ENCODE measurements around the gene BCL11A. TPM values are rescaled to one million over a fixed set of nuclear protein-coding genes. Genes with fewer than 3 reads are reported as not detected.

Gene BCL11A
- total RNA-seq, 1 donor from 2014 or later = 46.2 TPM

GRCh38 chr2:60416221-60417008 is 137.0 kb downstream of the BCL11A start:
- peak overlapping the region; percentile 3 for H3K4me3 Mint-ChIP-seq (ENCODE audit: low read depth)
- no peak overlapping the region for H3K27ac Mint-ChIP-seq
- peaks cover 2% of the 10 kb centered on the region for H3K36me3 Mint-ChIP-seq (ENCODE audit: insufficient read depth)
- DNase-seq (ENCODE audit: low spot score, unreplicated experiment) = no peak
- H3K9me3 Mint-ChIP-seq (ENCODE audit: low read depth) = peaks cover 10% of the 10 kb centered on the region
- H3K4me1 Mint-ChIP-seq (ENCODE audit: low read depth) = peaks cover 31% of the 10 kb centered on the region
- TF ChIP-seq, protein P1, sequence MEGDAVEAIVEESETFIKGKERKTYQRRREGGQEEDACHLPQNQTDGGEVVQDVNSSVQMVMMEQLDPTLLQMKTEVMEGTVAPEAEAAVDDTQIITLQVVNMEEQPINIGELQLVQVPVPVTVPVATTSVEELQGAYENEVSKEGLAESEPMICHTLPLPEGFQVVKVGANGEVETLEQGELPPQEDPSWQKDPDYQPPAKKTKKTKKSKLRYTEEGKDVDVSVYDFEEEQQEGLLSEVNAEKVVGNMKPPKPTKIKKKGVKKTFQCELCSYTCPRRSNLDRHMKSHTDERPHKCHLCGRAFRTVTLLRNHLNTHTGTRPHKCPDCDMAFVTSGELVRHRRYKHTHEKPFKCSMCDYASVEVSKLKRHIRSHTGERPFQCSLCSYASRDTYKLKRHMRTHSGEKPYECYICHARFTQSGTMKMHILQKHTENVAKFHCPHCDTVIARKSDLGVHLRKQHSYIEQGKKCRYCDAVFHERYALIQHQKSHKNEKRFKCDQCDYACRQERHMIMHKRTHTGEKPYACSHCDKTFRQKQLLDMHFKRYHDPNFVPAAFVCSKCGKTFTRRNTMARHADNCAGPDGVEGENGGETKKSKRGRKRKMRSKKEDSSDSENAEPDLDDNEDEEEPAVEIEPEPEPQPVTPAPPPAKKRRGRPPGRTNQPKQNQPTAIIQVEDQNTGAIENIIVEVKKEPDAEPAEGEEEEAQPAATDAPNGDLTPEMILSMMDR (IDR thresholded peaks at IDR 0.05; ENCODE audit: unreplicated experiment) = no peak
- H3K27me3 Mint-ChIP-seq = peaks cover 45% of the 10 kb centered on the region

- peaks cover 10% of the 10 kb centered on the region for H3K9me3 Mint-ChIP-seq (ENCODE audit: low read depth)
- H3K36me3 Mint-ChIP-seq (ENCODE audit: insufficient read depth) = peaks cover 2% of the 10 kb centered on the region
- peak overlapping the region; percentile 3 for H3K4me3 Mint-ChIP-seq (ENCODE audit: low read depth)
- peaks cover 45% of the 10 kb centered on the region for H3K27me3 Mint-ChIP-seq
- H3K27ac Mint-ChIP-seq = peak overlapping the region; percentile 29
- H3K4me1 Mint-ChIP-seq (ENCODE audit: low read depth) = peaks cover 35% of the 10 kb centered on the region
- no peak for DNase-seq (ENCODE audit: low spot score, unreplicated experiment)
- TF ChIP-seq, protein P1 (IDR thresholded peaks at IDR 0.05; ENCODE audit: unreplicated experiment) = no peak
Observed at GRCh38 chr2:60415814-60416213, 137.6 kb downstream of the BCL11A start.

GRCh38 chr2:60414495-60415138 is 138.8 kb downstream of the BCL11A start:
- no peak for DNase-seq (ENCODE audit: low spot score, unreplicated experiment)
- peaks cover 10% of the 10 kb centered on the region for H3K9me3 Mint-ChIP-seq (ENCODE audit: low read depth)
- TF ChIP-seq, protein P1 (IDR thresholded peaks at IDR 0.05; ENCODE audit: unreplicated experiment) = no peak
- H3K4me3 Mint-ChIP-seq (ENCODE audit: low read depth) = no peak overlapping the region
- peaks cover 2% of the 10 kb centered on the region for H3K36me3 Mint-ChIP-seq (ENCODE audit: insufficient read depth)
- peaks cover 45% of the 10 kb centered on the region for H3K4me1 Mint-ChIP-seq (ENCODE audit: low read depth)
- peaks cover 46% of the 10 kb centered on the region for H3K27me3 Mint-ChIP-seq
- peak overlapping the region; percentile 64 for H3K27ac Mint-ChIP-seq

GRCh38 chr2:60413814-60414168 is 139.7 kb downstream of the BCL11A start:
- no peak for DNase-seq (ENCODE audit: low spot score, unreplicated experiment)
- Mint-ChIP-seq H3K4me3 (ENCODE audit: low read depth) (no peak overlapping the region), H3K9me3 (ENCODE audit: low read depth) (peaks cover 10% of the 10 kb centered on the region), H3K27me3 (peaks cover 46% of the 10 kb centered on the region), H3K27ac (no peak overlapping the region), H3K4me1 (ENCODE audit: low read depth) (peaks cover 41% of the 10 kb centered on the region), H3K36me3 (ENCODE audit: insufficient read depth) (peaks cover 2% of the 10 kb centered on the region)
- TF ChIP-seq, protein P1 (IDR thresholded peaks at IDR 0.05; ENCODE audit: unreplicated experiment) = no peak

DNA sequence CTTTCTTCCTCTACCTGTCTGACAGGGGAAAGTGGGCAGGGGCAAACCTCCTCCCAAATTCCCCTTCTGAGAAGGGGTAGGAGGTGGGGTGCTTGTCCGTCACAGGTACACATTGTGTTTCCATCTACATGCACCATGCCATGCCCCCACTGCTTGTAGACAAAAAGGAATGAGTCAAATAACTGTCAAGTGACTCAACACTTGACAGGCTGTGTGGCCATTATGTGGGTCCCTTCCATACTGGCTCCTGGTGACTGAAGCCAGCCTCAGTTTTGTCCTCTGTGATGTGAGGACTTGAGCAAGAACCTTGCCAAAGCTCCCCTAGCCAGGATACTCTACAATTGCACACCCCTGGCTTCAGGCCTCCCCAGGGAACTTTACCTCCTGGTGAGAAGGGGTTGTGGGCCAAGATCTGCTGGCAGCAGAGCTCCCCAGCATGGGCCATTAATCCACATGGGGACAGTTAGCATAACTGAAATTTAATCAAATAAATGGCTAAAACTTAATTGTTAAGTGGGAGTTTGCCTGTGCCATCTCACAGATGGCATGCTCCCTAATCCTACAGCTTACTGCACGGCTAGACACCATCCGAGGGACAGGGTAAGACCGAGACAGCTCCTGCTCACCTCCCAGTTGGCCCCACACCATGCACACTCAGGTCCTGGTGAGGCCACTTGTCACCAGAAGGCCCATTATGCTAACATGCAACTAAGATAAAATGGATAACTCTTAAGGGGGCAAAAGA is 140.2 kb downstream of the BCL11A start:
- Mint-ChIP-seq H3K27me3 (peaks cover 41% of the 10 kb centered on the region), H3K9me3 (ENCODE audit: low read depth) (peaks cover 10% of the 10 kb centered on the region), H3K27ac (no peak overlapping the region), H3K4me3 (ENCODE audit: low read depth) (no peak overlapping the region), H3K36me3 (ENCODE audit: insufficient read depth) (peaks cover 2% of the 10 kb centered on the region), H3K4me1 (ENCODE audit: low read depth) (peaks cover 38% of the 10 kb centered on the region)
- TF ChIP-seq, protein P1 (IDR thresholded peaks at IDR 0.05; ENCODE audit: unreplicated experiment) = no peak
- no peak for DNase-seq (ENCODE audit: low spot score, unreplicated experiment)

All from progenitor cell of endocrine pancreas (in vitro differentiated cells).